Activated CD8-positive, alpha-beta memory T cell treated with anti-CD3 and anti-CD28 coated beads, Interleukin-2, amount 50 U/mL, for 1 hour (primary cell): ENCODE data around the gene UBE2V1.
"Not testable (repeated sequence)": the region's sequence is repeated elsewhere in the genome, so short reads cannot be mapped to it uniquely, and the experiment has no call there.

Experiments used
- DNase-seq: peaks from one replicate; pipeline ENCODE4 v3.0.0-alpha.2; 2020; ENCODE audit errors: extremely low read depth

UBE2V1 gene

DNA sequence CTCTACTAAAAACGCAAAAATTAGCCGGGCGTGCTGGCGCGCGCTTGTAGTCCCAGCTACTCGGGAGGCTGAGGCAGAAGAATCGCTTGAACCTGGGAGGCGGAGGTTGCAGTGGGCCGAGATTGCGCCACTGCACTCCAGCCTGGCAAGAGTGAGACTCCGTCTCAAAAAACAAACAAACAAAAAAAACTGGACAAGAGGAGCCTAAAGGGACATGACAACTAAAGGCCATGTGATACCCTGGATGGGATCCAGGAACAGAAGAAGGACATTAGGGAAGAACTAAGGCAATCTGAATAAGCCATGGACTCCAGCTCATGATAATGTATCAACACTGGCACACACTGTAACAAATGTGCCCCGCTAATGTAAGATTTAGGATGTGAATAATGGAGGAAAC, 24.8 kb upstream of the UBE2V1 start:
- not testable (repeated sequence) for DNase-seq

DNA sequence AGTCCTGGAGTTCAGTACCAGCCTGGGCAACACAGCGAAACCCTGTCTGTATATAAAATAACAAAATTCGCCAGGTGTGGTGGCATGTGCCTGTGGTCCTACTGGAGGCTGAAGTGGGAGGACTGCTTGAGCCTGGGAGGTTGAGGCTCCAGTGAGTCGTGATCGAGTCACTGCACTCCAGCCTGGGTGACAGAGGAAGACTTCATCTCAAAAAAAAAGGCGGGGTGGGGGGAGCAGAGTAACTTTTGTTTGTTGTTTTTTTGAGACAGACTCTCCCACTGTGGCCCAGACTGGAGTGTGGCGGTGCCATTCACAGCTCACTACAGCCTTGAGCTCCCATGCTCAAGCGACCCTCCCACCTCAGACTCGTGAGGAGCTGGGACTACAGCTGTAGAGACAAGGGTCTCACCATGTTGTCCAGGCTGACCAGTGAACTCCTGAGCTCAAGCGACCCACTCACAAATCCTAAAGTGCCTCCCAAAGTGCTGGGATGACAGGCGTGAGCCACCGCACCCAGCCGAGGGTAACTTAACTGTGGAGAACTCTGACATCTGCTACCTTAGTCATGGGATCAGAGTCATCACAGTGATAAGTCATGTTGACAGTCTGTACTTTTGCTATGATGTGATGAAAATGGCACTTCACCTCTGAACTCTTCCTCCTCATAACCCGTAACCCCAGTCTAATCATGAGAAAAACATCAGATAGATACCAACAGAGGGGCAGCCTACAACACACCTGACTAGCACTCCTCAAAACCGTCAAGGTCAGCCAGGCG, 24.1 kb upstream of the UBE2V1 start:
- DNase-seq, result no peak

- not testable (repeated sequence) for DNase-seq
Measured at GRCh38 chr20:50135157-50135556, 22.2 kb upstream of the UBE2V1 start.

- no peak for DNase-seq
Measured at GRCh38 chr20:50133474-50134217, 20.7 kb upstream of the UBE2V1 start.

DNA sequence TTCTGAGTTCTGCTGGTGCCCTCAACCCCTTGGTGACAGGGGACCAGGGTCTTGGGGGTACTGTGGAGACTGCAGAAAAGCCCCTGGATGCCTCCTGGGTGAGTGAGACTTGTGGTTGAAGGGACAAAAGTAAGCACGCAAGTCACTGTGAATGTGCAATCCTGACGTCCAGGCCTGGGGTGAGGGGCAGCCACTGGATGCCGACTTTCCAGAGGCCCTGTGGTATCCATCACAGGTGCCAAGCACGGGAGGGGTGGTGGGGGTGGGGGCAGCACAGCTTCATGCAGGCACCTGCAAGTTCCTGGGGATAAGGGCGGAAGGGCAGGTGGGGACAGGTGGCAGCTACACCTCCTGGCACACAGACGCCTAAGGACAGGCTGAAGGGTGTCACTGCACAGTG, 20.1 kb upstream of the UBE2V1 start:
- DNase-seq, result no peak

GRCh38 chr20:50130995-50131394, 18.0 kb upstream of the UBE2V1 start:
- no peak for DNase-seq

DNA sequence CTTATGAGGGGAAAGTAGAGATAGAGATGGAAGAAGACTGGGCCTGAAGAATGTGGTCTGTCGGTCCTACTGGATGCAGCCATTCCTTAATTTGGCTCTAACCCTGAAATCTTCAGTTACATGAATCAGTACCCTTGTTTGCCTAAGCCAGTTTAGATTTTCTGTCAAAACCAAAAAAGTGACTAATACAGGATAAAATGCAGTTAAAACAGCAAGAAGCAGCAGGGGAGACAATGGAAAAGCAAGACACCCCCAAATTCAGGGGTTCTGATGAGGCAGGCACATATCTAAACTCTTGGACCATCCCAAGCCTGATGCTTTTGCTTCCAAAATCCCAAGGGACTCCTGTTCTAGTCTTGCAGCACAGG, 17.4 kb upstream of the UBE2V1 start:
- DNase-seq, result no peak

DNA sequence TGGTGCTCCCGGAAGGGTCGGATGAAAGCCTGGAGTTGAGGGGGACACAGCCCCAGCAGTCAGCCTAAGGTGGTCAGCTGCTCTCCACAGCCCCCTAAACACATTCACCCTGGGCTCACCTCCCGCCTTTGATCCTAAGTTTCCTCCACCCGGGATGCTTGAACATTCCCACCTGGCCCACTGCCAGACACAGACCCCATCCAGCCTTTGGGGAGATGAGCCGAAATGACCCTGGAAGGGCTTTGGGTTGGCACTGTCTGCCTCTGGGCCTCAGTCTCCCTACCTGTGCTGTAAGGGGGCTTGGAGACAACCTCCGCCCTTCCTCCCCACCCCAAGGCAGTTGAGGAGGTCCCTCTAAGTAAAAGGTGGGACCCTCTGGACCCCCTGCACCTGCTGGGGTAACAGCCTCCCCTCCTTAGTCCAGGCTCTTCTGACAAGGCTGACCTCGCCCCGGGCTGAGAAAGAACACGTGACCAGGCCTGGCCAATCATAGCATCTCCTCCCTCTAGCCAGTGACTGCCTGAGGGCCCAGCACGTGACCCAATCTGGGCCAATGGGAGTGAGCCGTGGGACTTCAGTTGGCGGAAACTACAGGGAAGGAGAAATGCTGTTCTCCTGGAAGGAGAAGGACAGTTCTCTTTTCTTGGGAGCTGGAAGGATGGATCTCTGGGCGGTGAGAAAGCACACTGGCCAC, 16.9 kb upstream of the UBE2V1 start:
- DNase-seq, result no peak

DNA sequence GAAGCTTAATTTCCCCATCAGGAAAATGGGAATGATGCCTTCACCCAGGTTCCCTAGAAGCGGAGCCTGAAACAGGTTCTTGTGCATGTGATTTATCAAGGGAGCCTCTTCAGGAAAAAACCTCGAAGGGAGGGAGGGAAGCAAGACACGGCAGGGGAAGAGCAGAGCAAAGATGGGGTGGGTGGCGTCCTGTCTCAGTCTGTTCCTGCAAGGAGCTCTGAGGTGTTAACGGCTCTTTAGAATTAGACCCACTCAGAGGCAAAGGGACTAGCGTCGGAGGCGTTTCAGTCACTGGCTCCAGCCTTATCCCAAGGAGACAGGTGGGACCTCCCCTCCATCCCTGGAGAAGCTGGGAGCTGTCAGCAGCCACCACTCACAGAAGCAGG, 15.6 kb upstream of the UBE2V1 start:
- DNase-seq, result no peak

DNA sequence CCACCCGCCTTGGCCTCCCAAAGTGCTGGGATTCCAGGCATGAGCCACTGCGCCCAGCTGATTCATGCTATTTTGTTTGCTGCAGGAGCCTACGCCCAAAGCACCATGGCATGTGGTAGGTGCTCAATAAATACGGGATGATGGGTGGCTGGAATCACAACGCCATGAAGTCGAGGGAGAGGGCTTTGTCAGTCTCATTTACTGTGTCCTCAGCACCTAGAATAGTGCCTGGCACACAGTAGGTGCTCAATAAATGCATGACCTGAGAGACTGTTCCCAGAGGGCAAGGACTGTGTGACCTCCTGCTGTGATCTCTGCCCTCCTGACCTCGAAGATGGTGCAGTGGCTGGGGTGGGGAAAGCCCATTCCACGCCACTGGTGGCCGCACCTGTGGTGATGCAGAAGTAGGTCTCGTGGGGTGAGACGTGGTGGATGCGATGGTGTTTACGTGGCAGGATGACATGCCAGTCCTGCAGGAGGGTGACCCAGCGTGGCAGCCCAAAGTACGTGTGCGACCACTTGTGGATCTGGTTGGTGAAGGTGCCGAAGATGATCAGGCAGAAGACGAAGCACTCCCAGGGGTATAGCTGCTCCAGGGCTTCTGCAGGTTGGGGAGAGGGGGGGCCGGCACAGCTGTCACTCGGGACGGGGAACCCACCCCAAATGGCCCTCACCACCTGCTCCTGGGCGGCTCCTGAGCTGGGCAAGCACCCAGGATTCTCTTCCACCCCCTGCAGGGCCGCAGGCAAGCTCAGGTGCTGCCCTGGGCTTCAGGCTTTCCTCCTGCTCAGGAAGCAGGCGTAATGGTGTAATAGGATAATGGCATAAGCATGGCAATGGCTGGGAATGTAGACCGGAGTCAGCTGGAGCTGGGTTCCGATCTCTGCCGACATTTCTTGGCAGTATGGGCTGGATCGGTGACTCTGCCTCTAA, 14.9 kb upstream of the UBE2V1 start:
- DNase-seq, result no peak

DNA sequence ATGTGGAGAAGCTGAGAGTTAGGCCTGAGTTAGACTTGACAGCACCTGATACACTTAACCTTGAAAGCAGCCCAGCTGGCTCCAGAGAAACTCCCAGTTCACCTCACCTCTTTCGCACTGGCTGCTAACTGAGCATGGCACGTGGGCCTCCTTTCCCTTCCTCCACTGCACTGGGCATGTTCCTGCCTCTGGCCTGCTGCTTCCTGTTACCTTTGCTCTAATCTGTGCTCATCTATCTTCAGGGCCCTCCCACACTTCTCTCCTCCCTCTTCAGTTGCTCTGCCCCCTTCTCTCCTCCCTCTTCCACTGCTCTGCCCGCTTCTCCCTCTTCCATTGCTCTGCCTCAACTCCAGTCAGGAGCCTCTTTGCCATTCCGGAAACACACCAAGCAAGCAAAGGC, 13.7 kb upstream of the UBE2V1 start:
- no peak for DNase-seq

DNA sequence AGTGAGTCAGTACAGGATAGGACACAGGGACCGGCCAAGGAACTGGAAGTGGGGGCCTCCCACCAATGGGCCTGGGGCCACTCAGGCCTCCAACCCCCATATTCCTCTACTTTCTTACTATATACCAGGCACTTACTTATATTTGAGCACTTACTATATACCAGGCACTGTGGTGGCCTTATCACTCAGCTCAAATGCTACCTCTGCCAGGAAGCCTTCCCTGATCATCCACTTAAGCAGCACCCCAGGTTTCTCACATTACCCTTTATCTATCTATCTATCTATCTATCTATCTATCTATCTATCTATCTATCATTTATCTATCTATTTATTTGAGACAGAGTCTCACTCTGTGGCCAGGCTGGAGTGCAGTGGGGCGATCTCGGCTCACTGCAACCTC, 12.3 kb upstream of the UBE2V1 start:
- no peak for DNase-seq

DNA sequence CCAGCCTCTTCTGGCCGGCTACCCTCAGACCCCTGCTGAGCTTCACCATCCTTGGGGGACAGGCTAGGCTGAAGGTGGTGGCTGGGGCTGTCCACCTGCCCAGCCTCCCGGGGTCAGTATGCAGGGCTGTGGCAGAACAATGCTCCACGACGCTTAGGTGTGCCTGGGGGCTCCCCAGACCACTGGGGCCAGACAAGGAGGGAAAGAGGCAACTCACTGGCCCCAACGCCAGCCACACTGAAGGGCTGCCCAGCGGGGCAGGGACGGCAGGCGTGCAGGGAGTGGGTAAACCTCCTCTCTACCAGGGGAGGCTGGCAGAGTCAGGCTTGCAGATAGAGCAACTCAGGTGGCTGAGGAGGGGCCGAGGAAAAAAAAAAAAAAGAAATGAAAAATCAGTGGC, 11.5 kb upstream of the UBE2V1 start:
- DNase-seq, result no peak

DNA sequence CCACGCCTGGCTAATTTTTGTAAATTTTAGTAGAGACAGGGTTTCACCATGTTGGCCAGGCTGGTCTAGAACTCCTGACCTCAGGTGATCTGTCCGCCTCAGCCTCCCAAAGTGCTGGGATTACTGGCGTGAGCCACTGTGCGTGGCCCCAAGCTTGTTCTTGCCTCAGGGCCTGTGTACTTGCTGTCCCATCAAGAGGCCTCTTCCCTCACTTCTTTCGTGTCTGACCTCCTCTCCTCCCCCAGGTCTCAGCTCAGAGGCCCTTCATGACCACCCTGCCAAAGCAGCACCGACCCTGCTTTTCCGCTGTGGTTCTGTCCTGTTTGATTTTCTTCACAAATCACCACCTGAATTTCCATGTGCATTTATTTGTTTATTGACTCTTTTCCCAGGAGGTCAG, 10.5 kb upstream of the UBE2V1 start:
- DNase-seq, result no peak

DNA sequence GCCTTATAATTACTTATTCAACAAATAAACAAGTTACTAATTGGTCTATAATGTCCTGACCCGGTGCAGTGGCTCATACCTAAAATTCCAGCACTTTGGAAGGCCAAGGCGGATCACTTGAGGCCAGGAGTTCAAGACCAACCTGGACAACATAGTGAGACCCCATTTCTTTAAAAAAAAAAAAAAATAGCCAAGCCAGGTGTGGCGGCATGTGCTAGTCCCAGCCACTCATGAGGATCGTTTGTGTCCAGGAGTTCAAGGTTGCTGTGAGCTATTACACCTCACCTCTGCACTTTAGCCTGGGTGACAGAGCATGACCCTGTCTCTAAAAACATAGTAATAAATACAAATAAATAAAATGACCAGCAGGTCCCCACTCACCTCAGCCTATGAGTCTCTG, 9.8 kb upstream of the UBE2V1 start:
- DNase-seq, result no peak

GRCh38 chr20:50121858-50122271, 8.9 kb upstream of the UBE2V1 start:
- DNase-seq, result no peak

DNA sequence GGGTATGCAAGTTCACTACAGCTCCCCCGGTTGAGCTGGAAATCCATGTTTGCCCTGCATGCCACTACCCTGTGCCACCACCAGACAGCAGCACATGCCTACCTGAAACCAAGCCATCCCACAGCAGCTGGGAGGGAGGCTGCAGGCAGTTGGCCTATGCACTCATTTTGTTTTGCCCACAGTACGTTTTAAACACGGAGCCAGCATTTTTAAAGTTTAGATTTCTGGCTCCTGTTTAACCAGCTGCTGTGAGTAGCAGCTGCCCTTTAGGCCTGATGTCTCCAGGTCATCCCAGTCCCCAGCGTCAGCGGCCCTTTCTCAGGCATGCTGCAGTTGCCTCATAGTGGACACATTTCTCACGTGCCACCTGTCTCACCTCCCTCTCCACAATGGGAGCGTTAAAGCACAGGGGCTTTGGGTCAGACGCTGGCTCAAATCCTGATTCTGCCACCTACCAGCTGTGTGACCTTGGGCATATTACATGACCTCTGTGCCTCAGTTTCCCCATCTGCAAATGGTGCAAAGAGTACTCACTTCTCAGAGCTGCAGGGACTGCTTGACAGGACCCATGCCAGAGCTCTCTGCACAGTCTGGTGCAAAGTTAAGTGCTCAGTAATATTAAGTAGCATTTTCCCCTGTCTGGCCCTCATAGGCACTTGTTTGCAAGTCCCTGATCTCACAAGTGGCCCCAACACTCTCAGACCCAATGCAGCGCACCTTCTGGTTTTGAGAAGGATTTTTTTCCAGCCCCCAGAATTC, 8.2 kb upstream of the UBE2V1 start:
- no peak for DNase-seq

- no peak for DNase-seq
Measured at GRCh38 chr20:50118203-50118602, 5.3 kb upstream of the UBE2V1 start.

- no peak for DNase-seq
Measured at GRCh38 chr20:50116368-50116999, 3.5 kb upstream of the UBE2V1 start.

DNA sequence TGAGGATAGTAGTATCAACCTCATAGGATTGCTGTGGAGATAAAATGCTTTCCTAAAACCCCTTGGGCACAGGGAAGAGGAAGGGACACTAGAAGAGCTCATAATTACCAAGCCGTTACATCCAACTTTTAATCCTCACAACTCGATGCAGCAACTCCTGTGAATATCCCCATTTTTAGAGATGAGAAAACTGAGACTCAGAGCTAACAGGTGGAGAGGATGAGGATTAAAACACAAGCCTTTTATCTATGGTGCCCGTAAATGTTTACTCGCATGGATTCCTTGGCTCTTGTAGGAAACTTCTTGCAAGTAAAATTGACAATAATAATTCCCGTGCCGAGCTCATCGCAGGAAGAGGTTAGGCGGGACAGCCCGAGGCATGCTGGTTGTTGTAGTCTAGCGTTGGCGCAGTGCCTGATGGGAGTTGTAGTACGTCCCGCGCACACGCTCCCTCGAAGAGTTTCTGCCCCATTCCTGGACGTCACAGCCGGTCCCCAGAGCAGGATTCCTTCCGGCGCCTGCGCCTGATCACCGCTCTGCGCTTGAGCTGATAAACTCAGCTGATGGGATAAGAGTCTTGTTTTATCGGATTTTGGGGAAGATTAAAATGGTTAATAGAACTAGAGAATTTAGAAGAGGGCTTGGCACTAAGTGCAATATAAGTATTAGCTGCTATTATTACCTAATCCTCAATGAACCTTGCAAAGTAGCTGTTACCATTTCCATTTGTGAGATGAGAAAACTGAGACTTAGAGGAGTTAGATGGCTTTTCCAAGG, 2.8 kb upstream of the UBE2V1 start:
- DNase-seq, result peak; percentile 80
